SU-DHL-6 (cell line): Measurements from ENCODE around the gene HMGCR.

Source experiments
- CTCF ChIP-seq: fragments of 200-600 bp; sonication (generic); IDR thresholded peaks from one replicate; pipeline ENCODE4 v1.5.1; 2017; ENCODE audit warnings: antibody characterized with exemption, mild to moderate bottlenecking, low read length, moderate library complexity; ENCODE audit not compliant: insufficient read depth, poor library complexity, severe bottlenecking
- EZH2phosphoT487 ChIP-seq: fragments of 200-600 bp; sonication (generic), shearing (Covaris generic); conservative IDR thresholded peaks from 2 replicates; pipeline ENCODE4 v1.6.1; 2018; ENCODE audit warnings: mild to moderate bottlenecking, antibody characterized with exemption, low read length, moderate library complexity, mixed read lengths

- no peak for TF ChIP-seq CTCF
- no peak for TF ChIP-seq EZH2phosphoT487
Measured at GRCh38 chr5:75366787-75367186, 29.8 kb downstream of the HMGCR start.
